ENCODE results near the gene CCDC102A. TPM values are rescaled to one million over a fixed set of nuclear protein-coding genes. Genes with fewer than 3 reads are reported as not detected.

CCDC102A gene
- total RNA-seq, 3 donors from 2014 or later = 1.2 to 16.2 (median 2.5) TPM

DNA sequence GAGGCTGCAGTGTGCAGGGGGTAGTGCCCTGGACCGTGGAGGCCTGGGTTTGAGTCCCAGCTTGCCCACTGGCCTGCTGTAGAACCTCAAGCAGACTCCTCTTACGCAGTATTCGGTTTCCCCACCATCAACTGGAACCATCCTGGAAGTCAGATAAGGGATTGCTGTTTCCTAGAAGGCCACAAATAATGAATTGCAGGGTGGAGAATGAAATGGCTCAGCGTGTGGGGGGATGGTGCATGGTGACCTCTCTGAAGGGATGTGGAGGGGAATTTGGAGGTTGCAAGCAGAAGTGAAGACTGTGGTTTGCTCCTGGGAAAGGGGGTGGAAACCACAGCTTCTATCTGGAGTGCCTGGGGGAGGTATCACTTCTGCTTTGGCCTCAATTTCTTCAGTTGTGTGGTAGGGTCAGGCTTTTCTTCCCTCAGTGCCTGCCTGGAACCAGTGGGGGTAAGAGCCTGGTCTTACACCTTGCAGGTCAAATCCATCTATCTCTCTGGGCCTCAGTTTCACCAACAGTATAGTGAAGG lies 7.8 kb upstream of the CCDC102A start:
- ATAC-seq = peak; percentile 72
- Histone ChIP-seq H3K4me3 (no peak overlapping the region), H3K36me3 (ENCODE audit: low read depth) (no peaks in the 10 kb centered on the region), H3K4me1 (ENCODE audit: low read depth) (no peaks in the 10 kb centered on the region), H3K9me3 (no peaks in the 10 kb centered on the region)
- intact Hi-C loops (cut with DNase I, micrococcal nuclease) = no loop called here
- no peak for TF ChIP-seq CTCF (IDR thresholded peaks at IDR 0.05)
- peak in 1 of 3 donors; percentile 46 for DNase-seq

- no peaks in the 10 kb centered on the region for H3K4me1 ChIP-seq (ENCODE audit: low read depth)
- no peaks in the 10 kb centered on the region for H3K36me3 ChIP-seq (ENCODE audit: low read depth)
- TF ChIP-seq CTCF (IDR thresholded peaks at IDR 0.05) = no peak
- intact Hi-C loops (cut with DNase I, micrococcal nuclease) = no loop called here
- no peak for ATAC-seq
- no peak overlapping the region for H3K4me3 ChIP-seq
- H3K9me3 ChIP-seq = no peaks in the 10 kb centered on the region
- DNase-seq = peak in 1 of 3 donors; percentile 26
Observed at GRCh38 chr16:57541754-57542435, 5.5 kb upstream of the CCDC102A start.

- Histone ChIP-seq H3K4me3 (no peak overlapping the region), H3K9me3 (no peaks in the 10 kb centered on the region), H3K36me3 (ENCODE audit: low read depth) (no peaks in the 10 kb centered on the region), H3K4me1 (ENCODE audit: low read depth) (no peaks in the 10 kb centered on the region)
- DNase-seq (peak in 1 of 3 donors; percentile 49), ATAC-seq (no peak)
- intact Hi-C loops (cut with DNase I, micrococcal nuclease) = no loop called here
- TF ChIP-seq CTCF (IDR thresholded peaks at IDR 0.05) = no peak
Observed at GRCh38 chr16:57540906-57541753, 4.8 kb upstream of the CCDC102A start.

GRCh38 chr16:57540387-57540786 lies 4.0 kb upstream of the CCDC102A start:
- TF ChIP-seq CTCF (IDR thresholded peaks at IDR 0.05) = no peak
- no peaks in the 10 kb centered on the region for H3K4me1 ChIP-seq (ENCODE audit: low read depth)
- no peak for ATAC-seq
- H3K4me3 ChIP-seq = no peak overlapping the region
- H3K36me3 ChIP-seq (ENCODE audit: low read depth) = no peaks in the 10 kb centered on the region
- intact Hi-C loops (cut with DNase I, micrococcal nuclease) = no loop called here
- DNase-seq = peak in 1 of 3 donors; percentile 19
- no peaks in the 10 kb centered on the region for H3K9me3 ChIP-seq

DNA sequence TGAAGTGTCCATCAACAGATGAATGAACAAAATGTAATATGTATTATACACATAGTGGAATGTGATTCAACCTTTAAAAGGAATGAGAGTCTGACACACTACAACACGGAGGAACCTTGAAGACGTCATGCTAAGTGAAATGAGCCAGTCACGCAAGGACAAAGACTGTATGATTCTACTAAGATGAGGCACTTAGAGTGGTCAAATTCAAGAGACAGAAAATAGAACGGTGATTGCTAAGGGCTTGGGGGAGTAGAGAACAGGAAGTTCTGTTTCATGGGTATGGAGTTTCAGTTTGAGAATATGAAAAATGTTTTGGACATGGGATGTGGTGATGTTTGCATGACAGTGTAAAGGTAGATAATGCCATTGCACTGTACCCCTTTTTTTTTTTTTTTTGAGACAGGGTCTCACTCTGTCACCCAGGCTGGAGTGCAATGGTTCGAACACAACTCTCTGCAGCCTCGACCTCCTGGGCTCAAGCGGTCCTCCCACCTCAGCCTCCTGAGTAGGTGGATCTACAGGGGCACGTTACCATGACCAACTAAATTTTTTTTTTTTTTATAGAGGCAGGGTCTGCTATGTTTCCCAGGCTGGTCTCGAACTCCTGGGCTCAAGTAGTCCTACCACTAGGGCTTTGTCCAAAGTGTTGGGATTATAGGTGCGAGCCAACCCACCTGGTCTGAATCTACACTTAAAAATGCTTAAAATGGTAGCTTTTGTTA lies 2.9 kb upstream of the CCDC102A start:
- Histone ChIP-seq H3K36me3 (ENCODE audit: low read depth) (no peaks in the 10 kb centered on the region), H3K4me3 (no peak overlapping the region), H3K4me1 (ENCODE audit: low read depth) (no peaks in the 10 kb centered on the region), H3K9me3 (no peaks in the 10 kb centered on the region)
- no peak for ATAC-seq
- peak in 1 of 3 donors; percentile 5 for DNase-seq
- TF ChIP-seq CTCF (IDR thresholded peaks at IDR 0.05) = no peak
- intact Hi-C loops (cut with DNase I, micrococcal nuclease) = no loop called here
